Measurements from ENCODE around the gene PCSK6. TPM values are rescaled to one million over a fixed set of nuclear protein-coding genes. Genes with fewer than 3 reads are reported as not detected.

PCSK6 gene
- total RNA-seq, 1 experiment from 2014 or later = 2.9 TPM

DNA sequence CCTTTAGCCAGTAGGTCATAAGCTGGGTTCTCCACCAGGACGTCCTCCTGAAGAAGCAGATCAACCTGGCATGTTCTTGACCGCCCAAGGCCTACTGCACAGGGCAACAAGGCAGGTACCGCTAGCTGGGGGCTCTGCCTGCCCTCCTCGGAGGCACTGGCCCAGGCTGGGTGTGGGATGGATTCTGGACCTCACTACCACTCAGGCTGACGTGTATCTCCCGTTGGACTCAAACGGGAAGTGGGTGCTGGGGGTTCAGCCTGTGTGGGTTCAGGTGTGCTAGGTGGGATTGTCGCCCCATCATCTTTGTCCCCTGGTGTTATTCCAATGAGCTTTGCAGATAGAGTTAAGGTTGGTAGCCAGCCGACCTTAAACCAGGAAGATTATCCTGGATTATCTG, 99.4 kb downstream of the PCSK6 start:
- Mint-ChIP-seq H3K4me1 (no peaks in the 10 kb centered on the region), H3K9me3 (no peaks in the 10 kb centered on the region), H3K4me3 (no peak overlapping the region), H3K36me3 (no peaks in the 10 kb centered on the region), H3K27me3 (ENCODE audit: low read depth) (no peaks in the 10 kb centered on the region), H3K27ac (no peak overlapping the region)
- ATAC-seq = no peak
- DNase-seq (ENCODE audit: low spot score) = no peak
- TF ChIP-seq ZMAT4 (CRISPR knock-in tag; IDR thresholded peaks at IDR 0.05) (no peak), FOXK1 (CRISPR knock-in tag; IDR thresholded peaks at IDR 0.05) (no peak), ZNF532 (CRISPR knock-in tag; IDR thresholded peaks at IDR 0.05; ENCODE audit: borderline replicate concordance) (no peak), HMGA2 (CRISPR knock-in tag; IDR thresholded peaks at IDR 0.05) (no peak), MLX (CRISPR knock-in tag; IDR thresholded peaks at IDR 0.05) (no peak), MAX (CRISPR knock-in tag; IDR thresholded peaks at IDR 0.05) (no peak), ZNF232 (CRISPR knock-in tag; IDR thresholded peaks at IDR 0.05) (no peak), CBFB (CRISPR knock-in tag; IDR thresholded peaks at IDR 0.05; ENCODE audit: low read depth) (no peak), ZNF671 (CRISPR knock-in tag; IDR thresholded peaks at IDR 0.05) (no peak), ZNF317 (CRISPR knock-in tag; IDR thresholded peaks at IDR 0.05; ENCODE audit: borderline replicate concordance, low read depth) (no peak), GABPB1 (CRISPR knock-in tag; IDR thresholded peaks at IDR 0.05) (no peak)
- TF ChIP-seq, protein P1, sequence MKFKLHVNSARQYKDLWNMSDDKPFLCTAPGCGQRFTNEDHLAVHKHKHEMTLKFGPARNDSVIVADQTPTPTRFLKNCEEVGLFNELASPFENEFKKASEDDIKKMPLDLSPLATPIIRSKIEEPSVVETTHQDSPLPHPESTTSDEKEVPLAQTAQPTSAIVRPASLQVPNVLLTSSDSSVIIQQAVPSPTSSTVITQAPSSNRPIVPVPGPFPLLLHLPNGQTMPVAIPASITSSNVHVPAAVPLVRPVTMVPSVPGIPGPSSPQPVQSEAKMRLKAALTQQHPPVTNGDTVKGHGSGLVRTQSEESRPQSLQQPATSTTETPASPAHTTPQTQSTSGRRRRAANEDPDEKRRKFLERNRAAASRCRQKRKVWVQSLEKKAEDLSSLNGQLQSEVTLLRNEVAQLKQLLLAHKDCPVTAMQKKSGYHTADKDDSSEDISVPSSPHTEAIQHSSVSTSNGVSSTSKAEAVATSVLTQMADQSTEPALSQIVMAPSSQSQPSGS (CRISPR knock-in tag; IDR thresholded peaks at IDR 0.05; ENCODE audit: borderline replicate concordance, low read depth) = no peak
- CTCF ChIA-PET = no interaction called here
- POLR2A ChIA-PET = interaction anchor here (1.1 kb wide), 1 partner anchor 15 kb away, joined by 4 read pairs; no protein-coding TSS in a partner anchor

GRCh38 chr15:101389362-101389761, 100.1 kb downstream of the PCSK6 start:
- Mint-ChIP-seq H3K36me3 (no peaks in the 10 kb centered on the region), H3K27me3 (ENCODE audit: low read depth) (no peaks in the 10 kb centered on the region), H3K27ac (no peak overlapping the region), H3K4me1 (no peaks in the 10 kb centered on the region), H3K4me3 (no peak overlapping the region), H3K9me3 (no peaks in the 10 kb centered on the region)
- ATAC-seq = no peak
- DNase-seq (ENCODE audit: low spot score) = no peak
- no peak for TF ChIP-seq TP53 (CRISPR knock-in tag; IDR thresholded peaks at IDR 0.05)
- ChIA-PET POLR2A (interaction anchor here (1.1 kb wide), 1 partner anchor 16 kb away, joined by 4 read pairs; no protein-coding TSS in a partner anchor), CTCF (interaction anchor here (0.5 kb wide), 1 partner anchor 84 kb away, joined by 3 read pairs; no protein-coding TSS in a partner anchor)

GRCh38 chr15:101388046-101388445, 101.5 kb downstream of the PCSK6 start:
- Mint-ChIP-seq H3K27ac (no peak overlapping the region), H3K36me3 (no peaks in the 10 kb centered on the region), H3K4me3 (no peak overlapping the region), H3K27me3 (ENCODE audit: low read depth) (no peaks in the 10 kb centered on the region), H3K9me3 (no peaks in the 10 kb centered on the region), H3K4me1 (0 out of 2 replicates have a peak, but pooled peaks cover under 1% of the 10 kb centered on the region)
- DNase-seq (ENCODE audit: low spot score) (no peak), ATAC-seq (no peak)
- CTCF ChIA-PET = interaction anchor here (1.4 kb wide), 1 partner anchor 67 kb away, joined by 4 read pairs; no protein-coding TSS in a partner anchor
- POLR2A ChIA-PET = no interaction called here
- TF ChIP-seq IRF2 (CRISPR knock-in tag; IDR thresholded peaks at IDR 0.05; ENCODE audit: borderline replicate concordance, low read depth) (no peak), E2F1 (CRISPR knock-in tag; IDR thresholded peaks at IDR 0.05) (no peak), ZNF532 (CRISPR knock-in tag; IDR thresholded peaks at IDR 0.05; ENCODE audit: borderline replicate concordance) (no peak)
- TF ChIP-seq, protein P2, sequence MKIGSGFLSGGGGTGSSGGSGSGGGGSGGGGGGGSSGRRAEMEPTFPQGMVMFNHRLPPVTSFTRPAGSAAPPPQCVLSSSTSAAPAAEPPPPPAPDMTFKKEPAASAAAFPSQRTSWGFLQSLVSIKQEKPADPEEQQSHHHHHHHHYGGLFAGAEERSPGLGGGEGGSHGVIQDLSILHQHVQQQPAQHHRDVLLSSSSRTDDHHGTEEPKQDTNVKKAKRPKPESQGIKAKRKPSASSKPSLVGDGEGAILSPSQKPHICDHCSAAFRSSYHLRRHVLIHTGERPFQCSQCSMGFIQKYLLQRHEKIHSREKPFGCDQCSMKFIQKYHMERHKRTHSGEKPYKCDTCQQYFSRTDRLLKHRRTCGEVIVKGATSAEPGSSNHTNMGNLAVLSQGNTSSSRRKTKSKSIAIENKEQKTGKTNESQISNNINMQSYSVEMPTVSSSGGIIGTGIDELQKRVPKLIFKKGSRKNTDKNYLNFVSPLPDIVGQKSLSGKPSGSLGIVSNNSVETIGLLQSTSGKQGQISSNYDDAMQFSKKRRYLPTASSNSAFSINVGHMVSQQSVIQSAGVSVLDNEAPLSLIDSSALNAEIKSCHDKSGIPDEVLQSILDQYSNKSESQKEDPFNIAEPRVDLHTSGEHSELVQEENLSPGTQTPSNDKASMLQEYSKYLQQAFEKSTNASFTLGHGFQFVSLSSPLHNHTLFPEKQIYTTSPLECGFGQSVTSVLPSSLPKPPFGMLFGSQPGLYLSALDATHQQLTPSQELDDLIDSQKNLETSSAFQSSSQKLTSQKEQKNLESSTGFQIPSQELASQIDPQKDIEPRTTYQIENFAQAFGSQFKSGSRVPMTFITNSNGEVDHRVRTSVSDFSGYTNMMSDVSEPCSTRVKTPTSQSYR (CRISPR knock-in tag; IDR thresholded peaks at IDR 0.05) = no peak
